Urothelium cell line (cell line): Measurements from ENCODE around the gene COA3.
A peak's percentile ranks its signal among the peaks of the same experiment; 100 is the strongest.

Experiments
- DNase-seq: peaks from one replicate; pipeline ENCODE4 v3.0.0; 2011; ENCODE audit warnings: low spot score, mixed read lengths
- FAIRE-seq: peaks from 2 replicates; lab custom pipeline; 2011; peaks lifted over from hg19 to GRCh38; lab: Jason Lieb, UNC

Gene COA3

GRCh38 chr17:42759982-42760651, 38.4 kb downstream of the COA3 start:
- no peak for DNase-seq
- FAIRE-seq = no peak

- peak; percentile 35 for DNase-seq
- no peak for FAIRE-seq
These were observed 43.7 kb downstream of the COA3 start for GRCh38 chr17:42754782-42755181.

- no peak for FAIRE-seq
- DNase-seq = no peak
These were observed 46.9 kb downstream of the COA3 start for GRCh38 chr17:42751628-42752027.

GRCh38 chr17:42750739-42751344, 47.7 kb downstream of the COA3 start:
- no peak for DNase-seq

GRCh38 chr17:42748908-42749798, 49.4 kb downstream of the COA3 start:
- DNase-seq = no peak
- no peak for FAIRE-seq

More at GRCh38 chr17:42750739-42751344, 47.7 kb downstream of the COA3 start:
- FAIRE-seq = no peak

- DNase-seq (no peak), FAIRE-seq (no peak)
These were observed 50.1 kb downstream of the COA3 start for GRCh38 chr17:42748202-42748907.
